ENCODE results near the gene HAUS6. TPM values are rescaled to one million over a fixed set of nuclear protein-coding genes. Genes with fewer than 3 reads are reported as not detected.

HAUS6 gene
- total RNA-seq, 4 donors from 2014 or later = 7.8 to 15.3 (median 10.9) TPM

- no peak for TF ChIP-seq CTCF (IDR thresholded peaks at IDR 0.05; ENCODE audit: low read depth)
Observed at GRCh38 chr9:19087106-19088000, 15.4 kb downstream of the HAUS6 start.

GRCh38 chr9:19085295-19085694 lies 17.4 kb downstream of the HAUS6 start:
- no peak for TF ChIP-seq CTCF (IDR thresholded peaks at IDR 0.05; ENCODE audit: low read depth)

- TF ChIP-seq CTCF (IDR thresholded peaks at IDR 0.05; ENCODE audit: low read depth) = no peak
Observed at GRCh38 chr9:19074836-19075235, 27.9 kb downstream of the HAUS6 start.

- no peak for TF ChIP-seq CTCF (IDR thresholded peaks at IDR 0.05; ENCODE audit: low read depth)
Observed at GRCh38 chr9:19074229-19074628, 28.5 kb downstream of the HAUS6 start.

GRCh38 chr9:19057033-19057432 lies 45.7 kb downstream of the HAUS6 start:
- no peak for TF ChIP-seq CTCF (IDR thresholded peaks at IDR 0.05; ENCODE audit: low read depth)

- TF ChIP-seq CTCF (IDR thresholded peaks at IDR 0.05; ENCODE audit: low read depth) = no peak
Observed at GRCh38 chr9:19050637-19051591, 51.8 kb downstream of the HAUS6 start.
